ENCODE measurements around the gene MYO5B. TPM values are rescaled to one million over a fixed set of nuclear protein-coding genes. Genes with fewer than 3 reads are reported as not detected.
"Not testable (repeated sequence)": the region's sequence is repeated elsewhere in the genome, so short reads cannot be mapped to it uniquely, and the experiment has no call there.

Gene MYO5B
- polyA plus RNA-seq, 1 donor from 2014 or later: 0.42 TPM

- no peaks in the 10 kb centered on the region for H3K9me2 ChIP-seq (ENCODE audit: insufficient read depth, low read length)
- no peak overlapping the region for H3K4me3 ChIP-seq (ENCODE audit: low read length)
- H3F3A ChIP-seq (ENCODE audit: insufficient read depth, low read length, poor library complexity, severe bottlenecking): no peaks in the 10 kb centered on the region
- H3K9ac ChIP-seq (ENCODE audit: low read length): no peak overlapping the region
- H3K36me3 ChIP-seq (ENCODE audit: insufficient read depth, low read length): no peaks in the 10 kb centered on the region
- no peak for TF ChIP-seq MXI1 (conservative IDR thresholded peaks at IDR 0.05; ENCODE audit: poor library complexity, severe bottlenecking)
- TF ChIP-seq POLR2AphosphoS5 (IDR thresholded peaks at IDR 0.05): no peak
- TF ChIP-seq SMC3 (conservative IDR thresholded peaks at IDR 0.05; ENCODE audit: poor library complexity): no peak
- TF ChIP-seq CTCF (IDR thresholded peaks at IDR 0.05; ENCODE audit: poor library complexity, severe bottlenecking): no peak
- TF ChIP-seq RAD21 (conservative IDR thresholded peaks at IDR 0.05): no peak
- no peak for TF ChIP-seq EZH2 (IDR thresholded peaks at IDR 0.05; ENCODE audit: borderline replicate concordance, insufficient read depth, low read length, poor library complexity, severe bottlenecking)
- TF ChIP-seq TAF1 (IDR thresholded peaks at IDR 0.05; ENCODE audit: low read depth): no peak
- no peak for TF ChIP-seq REST (IDR thresholded peaks at IDR 0.05; ENCODE audit: borderline replicate concordance)
- TF ChIP-seq EP300 (conservative IDR thresholded peaks at IDR 0.05; ENCODE audit: poor library complexity, severe bottlenecking): no peak
- no peaks in the 10 kb centered on the region for H4K20me1 ChIP-seq (ENCODE audit: insufficient read depth)
- no peaks in the 10 kb centered on the region for H3K9me3 ChIP-seq (ENCODE audit: low read length)
- no peak overlapping the region for H3K27ac ChIP-seq (ENCODE audit: low read length)
- H2AFZ ChIP-seq (ENCODE audit: low read depth, low read length): no peak overlapping the region
- H3K4me2 ChIP-seq (ENCODE audit: low read length): no peak overlapping the region
- H3K27me3 ChIP-seq (ENCODE audit: insufficient read depth, low read depth, low read length): no peaks in the 10 kb centered on the region
- H3K79me2 ChIP-seq (replicated peaks; ENCODE audit: insufficient read depth, low read length): no peaks in the 10 kb centered on the region
These were observed 36.7 kb upstream of the MYO5B start for GRCh38 chr18:50231621-50232020.

- H3K4me3 ChIP-seq (ENCODE audit: low read length); H3K4me2 ChIP-seq (ENCODE audit: low read length); H3K27me3 ChIP-seq (ENCODE audit: insufficient read depth, low read depth, low read length); H3F3A ChIP-seq (ENCODE audit: insufficient read depth, low read length, poor library complexity, severe bottlenecking); H3K9ac ChIP-seq (ENCODE audit: low read length); H3K79me2 ChIP-seq (replicated peaks; ENCODE audit: insufficient read depth, low read length); H3K9me2 ChIP-seq (ENCODE audit: insufficient read depth, low read length); H4K20me1 ChIP-seq (ENCODE audit: insufficient read depth); H2AFZ ChIP-seq (ENCODE audit: low read depth, low read length); H3K9me3 ChIP-seq (ENCODE audit: low read length); H3K36me3 ChIP-seq (ENCODE audit: insufficient read depth, low read length); H3K27ac ChIP-seq (ENCODE audit: low read length): not testable (repeated sequence)
These were observed 25.3 kb upstream of the MYO5B start for GRCh38 chr18:50220249-50220648.
